A673 (cell line): ENCODE data around the gene HEPACAM2. TPM values are rescaled to one million over a fixed set of nuclear protein-coding genes. Genes with fewer than 3 reads are reported as not detected.
A peak's percentile ranks its signal among the peaks of the same experiment; 100 is the strongest.

ENCODE experiments used
- BruUV-seq: library from RNA; stranded (reverse); fragments of 400-500 nt; replicated peaks from 2 replicates; lab custom pipeline; 2021; lab: Mats Ljungman, UMichigan
- CTCF ChIA-PET: fragments of 300-600 bp; sonication (Branson Sonifier 250); formaldehyde crosslinking; loops from one replicate; lab custom pipeline; 2022; ENCODE audit warnings: antibody characterized with exemption; lab: Charles Lee
- POLR2A ChIA-PET: fragments of 300-600 bp; sonication (Branson Sonifier 250); formaldehyde crosslinking; loops from one replicate; lab custom pipeline; 2022; ENCODE audit warnings: antibody characterized with exemption; ENCODE audit not compliant: low non-redundant PET; lab: Charles Lee
- DNase-seq: peaks from one replicate; pipeline ENCODE4 v3.0.0-alpha.2; 2015; ENCODE audit warnings: low spot score
- H3K27ac ChIP-seq: fragments of 200-600 bp; sonication (generic); 2 replicates; pipeline ENCODE4 v1.5.1; 2016; ENCODE audit warnings: mixed run types, low read depth, mild to moderate bottlenecking, mixed read lengths, antibody characterized with exemption, low read length; ENCODE audit not compliant: poor library complexity, severe bottlenecking
- H3K27me3 ChIP-seq: fragments of 200-600 bp; sonication (generic); replicated peaks from 2 replicates; pipeline ENCODE4 v1.6.1; 2017; ENCODE audit warnings: mixed run types, low read depth, mild to moderate bottlenecking, mixed read lengths, antibody characterized with exemption, low read length; ENCODE audit not compliant: insufficient read depth, poor library complexity
- H3K36me3 ChIP-seq: fragments of 200-600 bp; sonication (generic); 2 replicates; pipeline ENCODE4 v1.6.1; 2016; ENCODE audit warnings: mixed run types, mild to moderate bottlenecking, mixed read lengths, antibody characterized with exemption, low read length; ENCODE audit not compliant: insufficient read depth, poor library complexity, severe bottlenecking
- H3K4me1 ChIP-seq: fragments of 200-600 bp; sonication (generic); 2 replicates; pipeline ENCODE4 v1.6.1; 2017; ENCODE audit warnings: mixed run types, mild to moderate bottlenecking, mixed read lengths, antibody characterized with exemption, low read length; ENCODE audit not compliant: insufficient read depth, poor library complexity, severe bottlenecking
- H3K4me3 ChIP-seq: fragments of 200-600 bp; sonication (generic); 2 replicates; pipeline ENCODE4 v1.5.1; 2016; ENCODE audit warnings: low read depth, mixed run types, mild to moderate bottlenecking, mixed read lengths, low read length; ENCODE audit not compliant: poor library complexity, severe bottlenecking
- H3K9me3 ChIP-seq: fragments of 200-600 bp; sonication (generic); 2 replicates; pipeline ENCODE4 v1.6.1; 2016; ENCODE audit warnings: mixed run types, low read depth, mild to moderate bottlenecking, mixed read lengths, antibody characterized with exemption, low read length; ENCODE audit not compliant: poor library complexity, severe bottlenecking
- EZH2 ChIP-seq: fragments of 200-600 bp; sonication (generic); IDR thresholded peaks from 2 replicates; pipeline ENCODE4 v1.6.1; 2017; ENCODE audit warnings: borderline replicate concordance, low read depth, mild to moderate bottlenecking, mixed read lengths, antibody characterized with exemption, low read length; ENCODE audit not compliant: poor library complexity, severe bottlenecking
- intact Hi-C: fragments of 100-400 bp; cut with micrococcal nuclease; formaldehyde crosslinking; loops from one replicate; pipeline ENCODE4 v1.10.0; 2022; ENCODE audit not compliant: unreplicated experiment
- total RNA-seq: library from RNA; stranded (reverse); gene quantifications from 2 replicates; pipeline ENCODE4 v1.2.3, GENCODE V29; 2021
- TF ChIP-seq, protein P1 (sequence below): fragments of 300-800, 200-600 bp; sonication (generic); conservative IDR thresholded peaks from 2 replicates; pipeline ENCODE4 v1.5.1; 2017; ENCODE audit warnings: low read depth, mild to moderate bottlenecking, antibody characterized with exemption, low read length, moderate library complexity, mixed read lengths

The HEPACAM2 gene
- total RNA-seq, 1 experiment from 2014 or later: not detected

DNA sequence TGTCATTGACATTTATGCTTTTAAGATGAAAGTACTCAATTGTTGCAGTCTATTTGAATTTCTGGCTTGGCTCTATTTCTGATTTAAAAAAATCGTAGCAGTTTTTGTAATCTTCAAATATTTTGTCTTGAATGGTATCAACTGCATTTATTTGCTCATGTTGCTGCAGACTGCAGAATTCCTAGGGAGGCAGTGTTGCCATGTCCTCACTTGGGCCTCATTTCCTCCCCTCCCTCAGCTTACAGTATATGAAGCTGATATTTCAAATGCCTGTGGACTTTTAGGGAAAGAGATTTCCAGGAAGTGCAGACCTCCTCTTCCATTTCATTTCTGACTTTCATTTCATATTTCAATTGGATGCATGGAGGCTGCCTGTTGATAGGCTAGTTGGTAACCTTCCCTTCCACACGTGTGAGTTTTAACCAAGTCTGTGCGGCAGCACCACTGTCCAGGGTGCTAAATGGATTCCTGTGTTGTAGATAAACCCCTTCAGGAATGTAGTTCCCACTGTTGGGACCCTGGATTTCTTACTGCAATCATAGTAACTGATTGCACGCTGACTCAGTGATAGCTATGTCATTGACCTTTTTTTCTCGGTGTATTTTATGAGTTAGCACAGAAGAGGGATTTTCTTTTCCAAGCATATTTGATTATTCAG is 23.4 kb upstream of the HEPACAM2 start:
- BruUV-seq: no TSS peak
- peak; percentile 3 for DNase-seq
- CTCF ChIA-PET: no interaction called here
- POLR2A ChIA-PET: no interaction called here
- Histone ChIP-seq H3K4me3 (no peak overlapping the region), H3K36me3 (no peaks in the 10 kb centered on the region), H3K4me1 (no peaks in the 10 kb centered on the region), H3K9me3 (no peaks in the 10 kb centered on the region), H3K27me3 (no peaks in the 10 kb centered on the region), H3K27ac (no peak overlapping the region)
- intact Hi-C loops: no loop called here
- TF ChIP-seq, protein P1, sequence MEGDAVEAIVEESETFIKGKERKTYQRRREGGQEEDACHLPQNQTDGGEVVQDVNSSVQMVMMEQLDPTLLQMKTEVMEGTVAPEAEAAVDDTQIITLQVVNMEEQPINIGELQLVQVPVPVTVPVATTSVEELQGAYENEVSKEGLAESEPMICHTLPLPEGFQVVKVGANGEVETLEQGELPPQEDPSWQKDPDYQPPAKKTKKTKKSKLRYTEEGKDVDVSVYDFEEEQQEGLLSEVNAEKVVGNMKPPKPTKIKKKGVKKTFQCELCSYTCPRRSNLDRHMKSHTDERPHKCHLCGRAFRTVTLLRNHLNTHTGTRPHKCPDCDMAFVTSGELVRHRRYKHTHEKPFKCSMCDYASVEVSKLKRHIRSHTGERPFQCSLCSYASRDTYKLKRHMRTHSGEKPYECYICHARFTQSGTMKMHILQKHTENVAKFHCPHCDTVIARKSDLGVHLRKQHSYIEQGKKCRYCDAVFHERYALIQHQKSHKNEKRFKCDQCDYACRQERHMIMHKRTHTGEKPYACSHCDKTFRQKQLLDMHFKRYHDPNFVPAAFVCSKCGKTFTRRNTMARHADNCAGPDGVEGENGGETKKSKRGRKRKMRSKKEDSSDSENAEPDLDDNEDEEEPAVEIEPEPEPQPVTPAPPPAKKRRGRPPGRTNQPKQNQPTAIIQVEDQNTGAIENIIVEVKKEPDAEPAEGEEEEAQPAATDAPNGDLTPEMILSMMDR: no peak

DNA sequence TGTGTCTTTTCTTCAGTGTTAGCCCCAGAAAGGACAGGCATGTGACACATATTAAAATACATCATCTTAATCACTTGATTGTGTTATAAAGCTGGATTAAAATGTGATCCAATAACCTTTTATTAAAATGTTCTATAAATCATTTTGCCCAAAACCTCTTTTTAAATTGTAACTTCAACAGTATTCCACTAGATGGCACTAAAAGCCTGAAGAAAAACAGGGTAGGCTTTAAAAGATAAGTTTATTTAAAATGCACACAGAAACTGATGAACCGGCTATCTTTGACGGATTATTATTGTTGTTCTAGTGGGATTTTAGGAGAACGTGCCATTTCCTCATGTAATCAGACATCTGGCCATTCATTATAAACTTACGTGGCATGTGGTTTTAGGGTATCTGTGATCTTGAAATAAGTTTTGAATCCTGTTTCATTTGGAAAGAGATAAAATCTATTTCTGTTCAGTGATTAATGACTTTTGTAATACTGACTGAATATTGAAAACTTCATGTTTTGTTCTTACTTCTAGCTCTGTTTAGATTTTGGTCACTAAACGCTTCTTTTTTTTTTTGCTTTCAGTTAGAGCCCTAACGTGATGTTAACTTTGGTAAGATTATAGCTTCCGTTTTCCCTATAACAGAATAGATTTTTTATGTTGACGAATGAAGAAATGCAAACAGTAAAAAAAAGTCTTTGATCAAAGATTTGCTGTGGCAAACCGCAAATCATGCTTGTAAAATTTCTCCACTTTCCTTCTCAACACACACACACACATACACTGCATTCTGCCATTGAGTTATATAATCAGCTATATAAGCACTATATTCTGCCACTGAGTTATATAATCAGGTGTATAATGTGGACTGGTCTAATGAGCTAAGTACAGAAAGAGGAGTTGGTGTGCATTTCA is 19.5 kb upstream of the HEPACAM2 start:
- no peaks in the 10 kb centered on the region for H3K9me3 ChIP-seq
- TF ChIP-seq, protein P1: peak; percentile 66
- no peak for TF ChIP-seq EZH2
- H3K27me3 ChIP-seq: no peaks in the 10 kb centered on the region
- no peaks in the 10 kb centered on the region for H3K4me1 ChIP-seq
- DNase-seq: peak; percentile 45
- H3K36me3 ChIP-seq: no peaks in the 10 kb centered on the region
- BruUV-seq: no TSS peak
- no peak overlapping the region for H3K4me3 ChIP-seq
- ChIA-PET POLR2A (interaction anchor here (0.6 kb wide), 1 partner anchor 696 kb away, joined by 6 read pairs; no protein-coding TSS in a partner anchor), CTCF (no interaction called here)
- H3K27ac ChIP-seq: no peak overlapping the region
- intact Hi-C loops: loop anchor here (1.0 kb wide), 1 partner anchor 306 kb away; no protein-coding TSS in a partner anchor

DNA sequence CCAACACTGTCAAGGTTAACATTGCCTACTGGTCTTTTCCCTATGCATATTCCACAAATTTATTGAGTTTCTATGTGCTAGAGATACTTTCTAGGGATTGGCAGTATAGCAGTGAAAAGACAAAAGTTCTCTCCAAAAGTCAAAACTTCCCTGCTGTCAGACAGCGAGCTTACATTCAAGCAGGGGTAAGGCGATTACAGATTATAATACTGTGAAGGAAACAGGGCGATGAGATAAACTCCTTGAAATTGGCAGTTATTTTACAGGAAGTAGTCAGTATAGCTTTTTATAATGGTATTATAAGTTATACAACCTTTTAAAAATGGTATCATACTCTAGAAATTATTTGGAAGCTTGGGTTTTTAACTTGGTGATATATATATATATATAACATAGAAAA is 15.8 kb upstream of the HEPACAM2 start:
- Histone ChIP-seq H3K4me3 (no peak overlapping the region), H3K4me1 (no peaks in the 10 kb centered on the region), H3K36me3 (no peaks in the 10 kb centered on the region), H3K27ac (no peak overlapping the region), H3K9me3 (no peaks in the 10 kb centered on the region), H3K27me3 (no peaks in the 10 kb centered on the region)
- DNase-seq: no peak
- ChIA-PET POLR2A (no interaction called here), CTCF (no interaction called here)
- TF ChIP-seq, protein P1: no peak
- no peak for TF ChIP-seq EZH2
- no TSS peak for BruUV-seq
- intact Hi-C loops: no loop called here
